Ishikawa (cell line): Measurements from ENCODE around the gene FSHR.

ENCODE experiments used
- CEBPB ChIP-seq: IDR thresholded peaks from 2 replicates; pipeline ENCODE4 v1.6.1; 2012
- CREB1 ChIP-seq: IDR thresholded peaks from 2 replicates; pipeline ENCODE4 v1.6.1; 2012; ENCODE audit warnings: low read depth
- EGR1 ChIP-seq: IDR thresholded peaks from 2 replicates; pipeline ENCODE4 v1.6.1; 2012
- EP300 ChIP-seq: IDR thresholded peaks from 2 replicates; pipeline ENCODE4 v1.6.1; 2012; ENCODE audit warnings: borderline replicate concordance
- FOXM1 ChIP-seq: IDR thresholded peaks from 2 replicates; pipeline ENCODE4 v1.6.1; 2012; ENCODE audit warnings: low read depth, borderline replicate concordance
- MAX ChIP-seq: IDR thresholded peaks from 2 replicates; pipeline ENCODE4 v1.6.1; 2012
- NFIC ChIP-seq: IDR thresholded peaks from 2 replicates; pipeline ENCODE4 v1.6.1; 2012
- RAD21 ChIP-seq: IDR thresholded peaks from 2 replicates; pipeline ENCODE4 v1.6.1; 2012; ENCODE audit warnings: low read depth
- REST ChIP-seq: IDR thresholded peaks from 2 replicates; pipeline ENCODE4 v1.6.1; 2012; ENCODE audit warnings: low read depth, mild to moderate bottlenecking
- TAF1 ChIP-seq: IDR thresholded peaks from 2 replicates; pipeline ENCODE4 v1.6.1; 2012; ENCODE audit warnings: low read depth, mild to moderate bottlenecking
- TCF12 ChIP-seq: IDR thresholded peaks from 2 replicates; pipeline ENCODE4 v1.6.1; 2012; ENCODE audit warnings: low read depth
- TEAD4 ChIP-seq: IDR thresholded peaks from 2 replicates; pipeline ENCODE4 v1.6.1; 2012
- USF1 ChIP-seq: IDR thresholded peaks from 2 replicates; pipeline ENCODE4 v1.6.1; 2012
- YY1 ChIP-seq: IDR thresholded peaks from 2 replicates; pipeline ENCODE4 v1.6.1; 2012; ENCODE audit warnings: low read depth
- ZBTB7A ChIP-seq: IDR thresholded peaks from 2 replicates; pipeline ENCODE4 v1.6.1; 2012; ENCODE audit warnings: low read depth

Gene FSHR

GRCh38 chr2:48933828-48934497, 220.4 kb downstream of the FSHR start:
- TF ChIP-seq CEBPB (no peak), TAF1 (no peak), YY1 (no peak), FOXM1 (no peak), MAX (no peak), NFIC (no peak), EP300 (no peak), ZBTB7A (no peak), USF1 (no peak), RAD21 (no peak), TCF12 (no peak), REST (no peak), TEAD4 (no peak)

- TF ChIP-seq TEAD4 (no peak), YY1 (no peak)
These were observed 221.6 kb downstream of the FSHR start for GRCh38 chr2:48932667-48933066.

- TF ChIP-seq TCF12 (no peak), CEBPB (no peak), TEAD4 (no peak), CREB1 (no peak), NFIC (no peak), TAF1 (no peak), MAX (no peak), EGR1 (no peak), FOXM1 (no peak), USF1 (no peak), ZBTB7A (no peak), YY1 (no peak), EP300 (no peak), REST (no peak), RAD21 (no peak)
These were observed 224.6 kb downstream of the FSHR start for GRCh38 chr2:48929571-48930301.

GRCh38 chr2:48927355-48927754, 227.0 kb downstream of the FSHR start:
- TF ChIP-seq EP300: no peak
- TF ChIP-seq USF1: no peak

GRCh38 chr2:48915884-48916283, 238.4 kb downstream of the FSHR start:
- no peak for TF ChIP-seq TEAD4
- no peak for TF ChIP-seq TAF1
- no peak for TF ChIP-seq ZBTB7A
- no peak for TF ChIP-seq REST
- TF ChIP-seq EGR1: no peak
- TF ChIP-seq EP300: no peak
- TF ChIP-seq CEBPB: no peak
- no peak for TF ChIP-seq CREB1
- no peak for TF ChIP-seq YY1
- no peak for TF ChIP-seq TCF12
- TF ChIP-seq USF1: no peak
- no peak for TF ChIP-seq MAX
- TF ChIP-seq RAD21: no peak
- TF ChIP-seq NFIC: no peak
- no peak for TF ChIP-seq FOXM1
